HPDE6-E6E7 (cell line): ENCODE data around the gene WRNIP1.
"Not testable (repeated sequence)": the region's sequence is repeated elsewhere in the genome, so short reads cannot be mapped to it uniquely, and the experiment has no call there.

Experiments used
- DNase-seq: peaks from one replicate; pipeline ENCODE4 v3.0.0; 2011; ENCODE audit warnings: missing footprints; ENCODE audit errors: extremely low spot score

The WRNIP1 gene

DNA sequence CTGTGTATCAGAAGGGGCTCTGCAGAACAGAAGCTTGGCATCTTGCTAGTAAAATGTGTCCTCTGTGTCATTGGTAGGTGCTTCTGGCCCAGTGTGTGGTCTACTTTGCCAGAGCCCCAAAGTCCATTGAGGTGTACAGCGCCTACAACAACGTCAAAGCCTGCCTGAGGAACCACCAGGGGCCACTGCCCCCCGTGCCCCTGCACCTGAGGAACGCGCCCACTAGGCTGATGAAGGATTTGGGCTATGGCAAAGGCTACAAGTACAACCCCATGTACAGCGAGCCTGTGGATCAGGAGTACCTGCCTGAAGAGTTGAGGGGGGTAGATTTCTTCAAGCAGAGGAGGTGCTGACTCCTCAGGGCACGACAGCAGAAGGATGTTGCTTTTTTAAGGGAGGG lies 19.7 kb downstream of the WRNIP1 start:
- no peak for DNase-seq

DNA sequence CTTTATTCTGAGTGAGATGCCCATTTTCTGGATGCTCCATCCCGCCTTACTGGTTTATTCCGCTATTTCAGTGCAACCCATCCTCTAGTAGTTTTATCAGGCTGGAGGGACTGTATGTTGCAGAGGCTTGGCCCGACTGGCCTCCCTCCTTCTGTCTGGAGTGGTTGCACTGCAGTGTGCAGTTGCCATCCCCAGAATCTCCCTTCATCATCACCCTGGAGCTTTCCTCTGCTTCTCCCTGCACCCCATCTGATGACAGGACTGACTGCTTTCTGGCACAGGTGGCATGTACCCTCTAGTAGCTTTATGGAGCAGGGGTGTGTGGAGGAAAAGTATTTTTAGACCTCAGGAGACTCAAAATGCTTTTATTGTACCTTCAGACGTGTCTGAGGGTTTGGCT lies 21.1 kb downstream of the WRNIP1 start:
- no peak for DNase-seq

DNA sequence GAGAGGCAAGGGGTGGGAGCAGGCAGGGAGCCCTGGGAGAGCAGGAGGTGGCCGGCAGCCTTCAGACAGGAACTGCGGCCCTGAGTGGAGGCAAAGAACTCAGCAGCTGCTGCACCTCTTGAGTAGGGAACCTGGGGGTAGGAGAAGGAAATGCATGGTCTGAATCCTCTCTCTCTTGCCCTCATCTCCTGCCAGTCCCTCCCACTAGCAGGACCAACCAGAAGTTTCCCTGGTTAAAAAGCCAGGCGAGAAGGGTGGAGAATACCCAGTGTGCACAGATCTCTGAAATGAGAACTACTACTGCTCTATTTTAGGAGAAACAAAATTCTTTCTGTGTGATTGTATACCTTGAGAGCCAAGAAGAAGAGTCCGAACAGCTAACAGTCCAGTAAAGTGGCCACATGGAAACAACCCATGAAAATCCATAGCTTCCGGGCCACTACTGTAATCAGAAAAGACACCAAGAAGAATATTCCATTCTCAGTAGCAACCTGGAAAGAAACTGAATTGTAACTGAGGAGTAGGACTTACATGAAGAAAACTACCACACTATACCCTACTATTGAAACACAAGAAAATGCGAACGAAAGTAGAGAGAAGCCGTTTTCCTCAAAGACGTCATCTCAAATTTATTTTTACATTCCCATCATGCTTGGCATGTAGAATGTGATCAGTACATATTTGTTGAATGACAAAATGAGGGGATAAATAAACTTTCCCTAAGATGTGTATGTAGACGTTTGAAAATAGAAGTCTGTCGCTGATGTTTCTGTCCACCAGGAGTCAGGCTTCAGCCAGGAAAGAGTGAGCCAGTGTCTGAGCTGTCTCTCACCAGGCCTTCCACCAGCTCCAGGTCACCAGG lies 25.6 kb downstream of the WRNIP1 start:
- DNase-seq: peak; percentile 74

DNA sequence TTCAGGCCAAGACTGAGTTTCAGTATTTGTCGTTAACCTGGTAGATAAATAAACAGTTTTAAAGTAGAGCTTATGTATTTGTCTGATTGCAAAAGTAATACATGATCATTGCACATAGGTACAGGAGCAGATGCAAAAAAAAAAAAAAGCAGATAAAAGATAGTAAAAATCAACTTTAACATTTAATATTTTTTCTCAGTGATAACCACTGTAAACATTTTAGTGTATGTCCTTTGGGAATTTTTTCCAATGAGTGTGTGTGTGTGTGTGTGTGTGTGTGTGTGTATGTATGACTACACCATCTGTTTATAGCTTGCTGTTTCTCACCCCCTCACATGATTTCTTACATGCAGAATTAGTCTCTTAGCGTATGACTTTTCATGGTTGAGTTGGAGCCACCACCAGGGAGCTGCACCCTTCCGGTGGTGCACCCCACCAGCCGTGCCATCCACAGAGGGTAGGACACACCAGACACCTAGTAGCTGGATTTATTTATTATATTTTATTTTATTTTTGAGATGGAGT lies 26.3 kb downstream of the WRNIP1 start:
- no peak for DNase-seq

DNA sequence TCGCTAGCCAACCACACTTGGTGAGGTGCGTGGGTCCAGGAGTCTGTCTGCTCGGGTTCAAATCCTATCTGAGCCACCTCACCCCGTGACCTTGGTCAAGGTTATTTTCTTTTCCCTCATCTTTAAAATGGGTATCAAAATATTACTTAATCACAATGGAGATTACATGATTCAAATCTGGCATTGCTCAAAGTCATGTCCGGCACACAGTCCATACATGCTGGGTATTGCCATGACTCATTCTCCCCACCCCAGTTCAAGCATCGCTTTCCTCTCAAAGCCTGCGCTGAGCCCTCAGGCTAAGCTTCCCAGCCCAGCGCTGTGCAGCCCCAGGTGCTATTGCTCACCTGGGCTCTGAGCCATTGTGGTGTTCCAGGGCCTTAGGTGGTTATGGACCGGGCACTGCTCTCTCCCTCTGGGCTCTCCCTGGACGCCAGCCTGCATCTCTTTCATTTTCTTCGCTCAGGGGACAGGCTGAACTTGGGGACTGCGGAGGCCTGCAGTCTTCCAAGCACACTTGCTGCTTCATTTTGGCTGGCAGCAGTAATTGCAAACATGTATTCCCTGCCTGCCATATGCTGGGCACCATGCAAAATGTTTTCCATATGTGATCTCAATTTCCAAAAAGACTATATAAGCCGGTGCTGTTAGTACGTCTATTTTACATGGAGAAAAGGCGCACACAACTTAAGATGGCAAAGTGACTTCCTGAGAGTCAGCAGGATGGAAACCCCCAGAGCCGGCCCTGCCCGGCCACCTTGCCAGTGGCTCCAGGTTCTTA lies 27.3 kb downstream of the WRNIP1 start:
- DNase-seq: peak; percentile 42

DNA sequence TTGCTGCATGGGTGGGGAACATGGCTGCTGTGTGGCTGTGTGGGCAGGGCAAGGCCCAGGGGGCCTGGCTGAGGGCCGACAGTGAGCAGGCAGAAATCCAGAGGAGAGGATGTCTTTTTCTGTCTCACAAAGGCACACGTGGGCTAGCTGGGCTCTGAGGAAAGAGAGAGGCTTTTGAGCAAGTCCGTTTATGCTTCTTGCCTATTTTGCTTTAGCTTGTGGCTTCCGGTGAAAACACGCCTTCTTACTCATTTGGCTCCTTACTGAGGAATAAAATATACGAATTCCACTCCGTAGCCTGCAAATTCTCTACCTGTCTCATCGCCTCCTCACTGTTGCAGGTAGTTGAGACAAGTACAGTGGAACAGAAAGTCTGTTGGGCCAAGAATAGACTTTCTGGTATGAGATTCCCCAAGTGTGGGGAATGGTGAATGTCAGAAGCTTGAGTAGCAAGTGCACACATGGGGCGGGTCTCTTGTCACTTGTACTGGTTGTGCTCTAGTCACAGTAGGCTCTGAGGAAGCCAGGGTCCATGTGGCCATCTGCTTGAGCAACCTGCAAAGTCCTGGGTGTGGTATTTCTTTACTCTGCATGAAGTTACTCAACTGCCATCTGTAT lies 28.4 kb downstream of the WRNIP1 start:
- no peak for DNase-seq

DNA sequence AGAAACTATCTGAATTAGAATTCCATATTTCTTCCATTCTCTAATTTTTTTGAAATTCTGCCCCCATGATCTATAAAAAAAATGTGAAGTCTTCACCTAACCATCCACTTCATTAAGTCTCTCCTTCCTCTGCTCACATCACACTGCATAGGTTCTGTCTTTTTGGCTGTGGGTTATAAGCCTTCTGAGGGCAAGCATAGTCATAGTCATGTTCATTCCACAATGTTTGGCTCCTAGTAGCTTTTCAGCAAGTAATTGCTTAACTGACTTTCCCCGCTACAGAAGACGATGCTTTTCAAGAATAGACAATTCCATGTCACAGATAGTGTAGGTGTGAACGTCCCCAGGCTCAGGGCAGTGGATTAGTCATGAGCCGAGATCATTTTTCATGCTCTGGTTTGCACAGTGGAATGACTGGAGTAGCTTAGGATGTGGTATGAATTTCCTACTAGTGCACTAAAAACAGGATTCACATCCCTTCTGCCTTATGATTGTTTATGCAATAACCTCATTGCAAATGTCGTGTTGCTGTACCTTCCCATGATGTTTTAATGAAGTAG lies 29.1 kb downstream of the WRNIP1 start:
- no peak for DNase-seq

DNA sequence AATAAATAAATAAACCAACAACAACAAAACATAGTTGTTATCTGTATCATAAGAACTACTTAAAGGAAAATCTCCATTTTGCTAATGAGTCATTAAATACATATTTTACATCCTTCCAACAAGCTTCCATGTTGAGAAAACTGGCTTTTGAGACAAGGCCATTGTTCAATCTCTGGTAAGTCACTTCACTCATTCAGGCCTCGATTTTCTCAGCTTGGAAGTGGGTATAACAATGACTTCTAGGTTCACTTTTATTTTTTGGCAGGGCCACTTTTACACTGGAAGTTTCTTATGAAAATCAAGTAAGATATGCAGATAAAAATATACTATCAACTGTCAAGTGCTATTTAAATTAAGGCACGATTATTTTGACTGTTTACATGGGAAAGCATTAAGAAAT lies 30.0 kb downstream of the WRNIP1 start:
- DNase-seq: no peak

DNA sequence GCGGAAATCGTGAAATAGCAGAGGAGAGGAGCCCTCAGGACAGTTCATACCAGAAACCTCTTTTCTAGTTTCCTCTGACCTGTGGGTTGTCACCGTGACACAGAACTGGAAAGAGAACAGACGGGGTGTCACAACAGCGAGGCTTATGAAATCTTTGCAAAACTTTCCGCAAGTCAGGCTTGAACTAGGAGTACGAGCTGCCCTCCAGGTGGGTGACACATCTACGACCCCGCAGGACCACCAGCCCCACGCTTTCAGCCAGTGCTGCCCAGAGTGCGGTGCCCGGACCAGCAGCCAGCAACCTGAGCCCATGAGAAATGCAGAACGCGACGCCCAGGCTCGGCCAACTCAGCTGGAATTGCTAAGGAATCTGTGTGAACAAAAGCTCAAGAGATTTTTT lies 30.8 kb downstream of the WRNIP1 start:
- DNase-seq: no peak

DNA sequence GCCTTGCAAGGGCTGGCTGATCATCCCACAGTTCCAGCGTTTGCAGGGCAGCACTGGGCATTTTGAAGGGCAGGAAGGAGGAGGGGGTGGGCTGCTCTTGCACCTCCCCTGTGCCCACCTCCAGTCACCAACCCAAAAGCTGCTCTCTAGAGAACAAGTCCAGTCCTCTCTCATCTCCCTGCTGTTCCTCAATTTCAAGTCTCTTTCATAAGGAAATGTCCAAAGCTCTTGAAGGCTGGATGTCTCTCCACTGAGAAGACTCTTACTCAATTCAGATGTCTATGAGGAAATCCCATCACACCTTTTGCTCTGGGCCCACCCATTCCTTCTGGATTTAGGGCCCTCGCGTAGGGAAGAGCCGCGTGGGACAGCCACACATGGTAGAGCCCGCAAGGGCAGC lies 31.7 kb downstream of the WRNIP1 start:
- DNase-seq: no peak

DNA sequence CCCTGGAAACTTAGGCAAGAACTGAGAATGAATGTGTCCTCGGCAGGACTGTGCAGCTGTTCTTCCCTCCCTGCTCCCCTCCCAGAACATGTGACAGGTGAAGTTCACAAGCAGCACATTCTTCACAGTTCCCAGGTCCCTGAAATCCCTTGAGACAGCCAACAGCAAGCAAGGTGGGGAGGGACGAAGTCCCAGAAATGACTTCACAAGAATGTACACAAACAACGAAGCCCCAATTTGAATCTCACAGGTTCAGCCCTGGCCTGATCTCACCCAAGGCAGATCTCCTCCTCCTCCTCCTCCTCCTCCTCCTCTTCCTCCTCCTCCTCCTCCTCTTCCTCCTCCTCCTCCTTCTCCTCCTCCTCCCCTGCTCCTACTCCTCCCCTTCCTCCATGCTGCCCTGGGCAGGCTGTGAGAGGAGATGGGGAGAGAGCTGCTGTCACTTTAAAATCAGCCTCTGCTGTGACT lies 32.4 kb downstream of the WRNIP1 start:
- DNase-seq: no peak

DNA sequence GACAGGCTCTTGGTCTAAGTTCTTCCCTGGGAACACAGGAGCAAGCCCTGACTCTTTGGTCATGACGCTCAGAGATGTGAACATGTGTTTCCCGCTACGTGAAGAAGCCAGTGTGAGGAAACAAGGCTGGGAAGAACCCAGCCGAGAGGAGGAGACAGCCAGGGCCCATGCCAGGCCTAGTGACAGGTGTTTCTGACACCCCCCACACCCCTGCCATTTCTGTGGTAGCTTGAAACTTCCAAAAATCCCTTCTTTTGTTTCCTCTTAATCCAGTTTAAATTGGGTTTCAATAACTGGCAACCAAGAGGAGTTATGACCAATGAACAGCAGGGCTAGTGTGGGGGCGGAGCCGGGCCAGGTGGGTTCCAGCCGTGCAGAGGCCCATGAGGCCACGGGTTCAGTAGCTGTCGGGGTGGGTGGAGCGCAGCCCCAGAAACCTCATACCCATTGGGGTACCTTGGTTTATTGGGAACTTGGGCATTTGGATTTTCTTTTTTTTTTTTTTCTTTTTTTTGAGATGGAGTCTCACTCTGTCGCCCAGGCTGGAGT lies 33.5 kb downstream of the WRNIP1 start:
- no peak for DNase-seq

DNA sequence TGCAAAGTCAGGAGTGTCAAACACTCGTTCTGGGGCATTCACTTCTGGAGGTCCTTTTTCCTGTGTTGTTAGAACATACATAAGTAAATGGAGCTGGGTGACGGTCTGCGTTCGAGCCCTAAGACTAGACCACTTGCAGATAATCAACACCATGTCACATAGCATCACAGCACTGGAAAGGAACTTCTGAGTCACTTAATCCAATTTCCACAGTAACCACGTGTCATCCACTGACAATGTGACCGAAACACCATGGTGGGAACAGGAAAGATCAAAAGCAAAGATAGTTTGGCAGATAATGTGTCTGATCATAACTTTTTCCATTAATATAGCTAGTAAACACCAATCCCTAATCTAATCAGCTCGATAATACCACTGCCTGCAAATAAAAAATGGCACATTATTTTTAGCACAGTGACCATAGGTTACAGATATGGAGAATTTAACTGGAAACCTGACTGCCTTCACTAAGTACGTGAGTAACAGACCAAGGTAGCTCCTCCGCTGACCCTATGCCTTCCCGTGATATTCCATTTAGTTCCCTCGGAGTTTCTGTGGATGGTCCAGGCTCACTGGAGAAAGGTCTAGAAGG lies 34.8 kb downstream of the WRNIP1 start:
- no peak for DNase-seq

DNA sequence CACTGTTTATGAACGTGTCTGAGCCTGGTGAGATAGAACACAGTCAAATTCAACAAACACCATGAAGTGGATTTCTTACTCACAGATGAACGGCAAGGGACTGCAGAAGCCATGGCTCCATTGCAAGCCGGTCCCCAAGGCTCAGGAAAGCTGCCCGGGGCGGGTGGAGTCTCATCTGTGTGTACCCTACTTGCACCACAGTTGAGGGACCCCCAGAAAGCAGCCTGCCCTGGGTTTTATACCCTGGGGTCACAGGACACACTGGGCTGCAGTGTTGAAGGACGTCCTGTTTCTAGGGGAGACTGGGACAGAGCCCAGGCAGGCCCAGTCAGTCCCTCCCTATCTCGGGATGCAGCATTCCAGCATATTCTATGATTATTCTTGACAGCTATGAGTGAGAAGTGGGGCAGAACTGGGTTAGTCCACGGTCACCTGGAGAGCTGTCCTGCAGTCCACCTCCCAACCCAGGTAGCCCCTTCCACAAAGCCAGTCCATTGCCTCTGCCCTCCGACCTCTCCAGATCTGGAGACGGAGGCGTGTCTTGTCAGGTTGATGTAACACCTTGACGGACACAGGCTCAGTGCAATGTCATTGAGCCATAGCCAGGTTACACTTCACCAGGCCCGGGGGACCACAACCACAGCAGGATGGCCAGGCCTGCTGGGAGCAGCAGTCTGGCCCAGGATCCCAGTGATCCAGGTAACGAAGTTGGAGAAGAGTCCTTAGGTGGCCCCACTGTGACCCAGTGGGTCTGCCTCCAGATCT lies 35.5 kb downstream of the WRNIP1 start:
- no peak for DNase-seq

DNA sequence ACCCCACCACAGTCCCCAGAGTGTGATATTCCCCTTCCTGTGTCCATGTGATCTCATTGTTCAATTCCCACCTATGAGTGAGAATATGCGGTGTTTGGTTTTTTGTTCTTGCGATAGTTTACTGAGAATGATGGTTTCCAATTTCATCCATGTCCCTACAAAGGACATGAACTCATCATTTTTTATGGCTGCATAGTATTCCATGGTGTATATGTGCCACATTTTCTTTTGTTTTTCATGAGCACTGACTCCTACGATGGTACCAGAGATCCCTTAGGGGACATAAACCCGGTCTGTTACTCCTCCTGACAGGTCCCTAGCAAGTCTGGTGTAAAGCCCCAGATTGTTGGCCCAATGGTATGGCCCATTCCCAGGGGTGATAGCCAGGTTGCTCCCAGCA lies 36.5 kb downstream of the WRNIP1 start:
- not testable (repeated sequence) for DNase-seq

DNA sequence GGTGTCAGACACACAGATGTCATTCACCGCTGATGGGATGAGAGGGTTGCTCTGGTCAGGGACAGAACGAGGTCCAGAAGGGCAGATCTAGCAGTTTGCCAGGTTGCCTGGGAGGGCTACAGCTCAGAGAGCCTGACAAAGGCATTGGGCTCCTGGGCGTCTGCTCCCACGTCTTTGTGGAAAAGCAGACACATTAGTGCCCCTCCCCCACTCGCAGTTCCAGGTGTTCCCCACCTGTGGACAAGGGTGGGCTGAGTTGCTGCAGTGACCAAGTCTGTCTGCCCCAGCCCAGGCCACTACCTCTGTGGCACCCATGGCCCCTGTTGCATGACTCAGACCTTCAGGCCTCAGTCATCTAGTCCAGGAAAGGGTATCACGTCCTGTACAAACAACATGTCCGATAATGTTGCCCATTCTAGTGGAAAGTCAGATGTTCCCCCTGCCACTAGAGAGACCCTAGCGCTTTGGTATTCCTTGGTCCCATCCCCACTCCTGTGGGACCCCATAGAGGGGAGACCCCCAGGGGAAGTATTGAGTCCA lies 37.4 kb downstream of the WRNIP1 start:
- DNase-seq: no peak

DNA sequence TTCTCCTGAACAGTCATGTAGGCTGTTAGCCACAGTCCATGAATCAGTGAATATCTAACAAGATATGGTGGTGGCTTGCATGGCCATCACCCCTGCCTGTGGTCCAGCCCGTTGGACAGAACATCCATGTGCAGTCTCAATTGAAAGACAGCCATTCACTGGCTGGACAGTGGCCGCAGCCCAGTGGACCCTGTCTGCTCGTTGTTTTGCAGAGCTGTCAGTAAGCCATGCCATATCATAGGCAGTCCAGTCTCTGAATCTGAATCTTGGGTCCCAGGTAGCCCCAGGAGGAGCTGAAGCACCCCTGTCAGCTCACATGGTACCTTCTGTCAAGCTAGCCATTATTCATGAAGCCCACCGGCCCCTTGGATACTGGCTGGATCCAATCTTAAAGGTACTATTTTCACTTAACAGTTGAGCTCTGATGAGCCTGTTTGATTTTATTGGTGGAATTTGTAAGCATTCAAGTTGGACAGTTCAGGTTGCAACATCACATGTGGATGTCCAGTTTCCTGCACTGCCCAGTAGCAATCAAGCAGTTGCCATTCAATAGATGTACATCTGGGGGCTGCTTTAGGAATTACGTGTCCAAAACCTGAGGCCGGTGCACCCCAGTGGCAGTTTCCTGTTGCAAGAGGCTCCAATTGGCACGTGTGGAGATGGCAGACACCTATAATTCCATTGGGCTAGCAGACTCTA lies 38.7 kb downstream of the WRNIP1 start:
- DNase-seq: no peak

DNA sequence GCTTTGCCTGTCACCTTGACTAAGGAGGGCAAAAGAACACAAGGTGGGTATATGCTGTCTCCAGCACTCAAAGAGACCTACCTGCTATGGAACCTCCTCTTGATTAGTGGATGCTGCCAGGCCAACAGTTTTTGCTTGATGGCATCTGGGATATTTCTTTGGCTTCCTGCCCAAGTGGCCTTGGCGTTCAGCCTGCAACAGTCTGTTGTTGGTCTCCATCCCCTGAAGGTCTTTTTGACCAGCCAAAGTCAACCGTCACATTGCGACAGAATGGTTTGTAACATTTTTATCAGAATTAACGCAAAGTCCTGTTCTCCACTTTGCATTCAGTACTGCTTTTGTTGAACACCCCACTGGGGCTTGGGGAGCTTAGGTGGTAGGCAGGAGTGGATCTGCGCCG lies 39.3 kb downstream of the WRNIP1 start:
- DNase-seq: no peak

DNA sequence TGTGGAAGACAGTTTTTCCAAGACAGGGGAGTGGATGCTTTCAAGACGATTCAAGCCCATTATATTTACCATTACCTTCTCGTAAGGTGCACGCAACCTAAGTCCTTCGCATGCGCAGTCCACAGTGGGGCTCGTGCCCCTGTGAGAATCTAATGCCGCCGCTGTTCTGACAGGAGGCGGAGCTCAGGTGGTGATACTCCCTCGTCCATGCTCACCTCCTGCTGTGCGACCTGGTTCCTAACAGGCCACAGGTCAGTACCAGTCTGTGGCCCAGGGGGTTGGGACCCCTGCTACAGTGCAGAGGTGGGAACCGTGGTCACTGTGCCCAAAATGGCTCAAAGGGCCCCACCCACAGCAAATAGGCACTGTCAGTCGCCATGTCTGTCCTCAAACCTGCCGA lies 39.8 kb downstream of the WRNIP1 start:
- no peak for DNase-seq

DNA sequence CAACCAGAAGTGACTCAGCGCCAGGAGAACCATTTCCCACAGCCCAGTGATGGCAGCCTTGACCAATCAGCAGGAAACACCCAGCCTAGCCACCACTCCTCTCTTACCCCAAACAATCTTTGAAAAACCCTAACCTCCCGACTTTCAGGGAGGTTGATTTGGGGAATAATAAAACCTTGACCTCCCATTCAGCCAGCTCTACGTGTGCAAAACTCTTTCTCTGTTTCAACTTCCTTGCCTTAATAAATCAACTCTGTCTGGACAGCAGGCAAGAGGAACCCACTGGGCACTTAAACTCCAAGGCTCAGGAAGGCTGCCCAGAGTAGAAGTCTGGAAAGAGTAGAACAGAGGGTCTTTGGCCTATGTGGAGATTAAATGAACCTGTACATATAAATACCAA lies 41.5 kb downstream of the WRNIP1 start:
- no peak for DNase-seq
